HG02571 (cell line): ENCODE measurements around the gene DUSP9.

Experiments
- ATAC-seq: cut with Tn5 transposase; IDR thresholded peaks from one replicate; pipeline ENCODE4 v1.9.1; 2021; ENCODE audit warnings: mild to moderate bottlenecking, moderate library complexity; ENCODE audit not compliant: unreplicated experiment

Gene DUSP9

GRCh38 chrX:153635788-153636668 is 11.0 kb upstream of the DUSP9 start:
- ATAC-seq: no peak

GRCh38 chrX:153636716-153637115 is 10.3 kb upstream of the DUSP9 start:
- no peak for ATAC-seq

GRCh38 chrX:153637121-153638040 is 9.6 kb upstream of the DUSP9 start:
- ATAC-seq: no peak

DNA sequence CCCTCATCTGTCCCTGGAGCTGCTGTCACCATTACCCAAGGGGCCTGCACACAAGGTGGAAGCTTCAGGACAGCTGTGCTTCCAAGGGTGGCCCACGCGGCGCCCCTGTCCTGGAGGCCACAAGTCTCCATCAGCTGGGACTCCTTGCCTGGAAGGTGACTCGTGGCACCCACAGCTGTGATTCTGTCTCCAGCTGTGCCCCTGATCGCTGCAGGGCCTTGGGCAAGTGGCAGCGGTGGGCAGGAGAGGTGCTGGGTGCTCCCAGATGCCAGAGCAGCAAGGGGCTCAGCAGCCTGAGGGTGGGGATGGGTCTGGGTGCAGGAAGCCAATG is 9.0 kb upstream of the DUSP9 start:
- no peak for ATAC-seq

DNA sequence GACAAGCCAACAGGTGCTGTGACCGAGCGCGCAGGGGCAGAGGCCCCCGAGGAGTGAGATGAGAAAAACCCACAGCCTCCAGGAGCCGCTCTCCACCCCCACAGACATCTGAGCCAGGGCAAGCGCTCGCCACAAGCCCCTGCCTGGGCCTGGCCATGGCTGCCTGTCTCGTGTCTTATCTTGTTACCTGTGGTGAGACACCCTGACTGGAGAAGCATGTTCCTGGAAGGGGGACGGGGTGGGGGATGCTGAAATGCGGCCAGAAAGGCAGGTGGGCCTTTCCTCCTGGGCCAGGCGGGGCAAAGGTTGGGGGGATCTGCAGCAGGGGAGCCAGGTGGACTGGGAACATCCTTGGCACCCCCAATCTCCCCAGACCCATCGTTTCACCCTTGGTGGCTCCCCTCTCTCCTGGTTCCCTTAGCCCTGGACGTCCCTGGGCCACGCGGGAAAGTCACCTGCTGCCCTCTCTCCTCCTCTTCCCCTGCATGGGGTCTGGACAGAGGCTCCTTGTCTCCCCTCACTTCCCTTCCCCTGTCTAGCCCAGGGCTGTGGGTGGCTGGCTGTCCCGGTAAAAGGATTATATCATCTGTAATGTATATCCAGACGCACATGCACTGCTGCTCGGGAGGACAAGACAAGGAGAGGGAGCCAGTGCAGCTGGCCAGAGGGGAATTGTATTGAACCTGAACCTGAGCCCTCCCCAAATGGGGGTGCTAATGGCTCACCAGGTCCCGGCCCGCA is 8.4 kb upstream of the DUSP9 start:
- no peak for ATAC-seq

DNA sequence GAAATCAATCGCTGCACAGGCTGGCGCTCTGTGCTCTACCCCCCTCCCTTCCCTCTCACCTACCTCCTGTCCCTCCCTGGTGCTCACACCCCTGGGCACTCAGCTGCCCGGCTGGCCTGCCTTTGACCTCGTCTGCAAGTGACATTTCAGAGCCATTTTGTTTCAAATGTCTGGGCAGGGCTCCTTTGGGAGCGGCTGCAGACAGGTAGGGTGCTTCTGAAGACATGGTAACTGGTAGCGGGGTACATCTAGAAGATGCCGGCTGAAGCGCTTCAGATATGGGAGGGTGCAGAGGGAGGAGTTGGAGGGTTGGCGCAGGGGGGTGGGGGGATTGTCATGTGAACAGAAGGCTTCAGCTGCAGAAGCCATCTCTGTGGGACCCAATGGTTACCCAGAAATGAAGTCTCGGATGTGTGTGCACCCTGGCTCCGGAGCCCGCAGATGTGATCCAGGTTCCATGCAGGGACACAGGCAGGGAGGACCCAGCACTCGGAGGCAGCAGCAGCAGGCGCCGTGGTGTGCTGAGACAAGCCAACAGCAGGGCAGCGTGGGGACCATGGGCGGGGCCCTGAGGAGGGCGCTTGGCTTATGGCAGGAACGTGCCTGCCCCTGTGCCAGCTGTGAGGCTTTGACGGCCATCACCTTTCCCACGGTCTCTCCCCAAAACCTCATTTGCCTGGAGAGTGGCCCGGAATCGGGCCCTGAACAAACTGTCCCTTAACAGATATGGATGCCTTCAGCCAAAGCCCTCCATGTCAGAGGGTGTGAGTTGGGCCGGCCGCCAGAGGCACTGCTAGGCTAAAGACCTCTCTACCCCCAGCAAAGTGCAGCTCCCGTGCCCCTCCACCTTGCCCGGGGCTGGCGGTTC is 7.6 kb upstream of the DUSP9 start:
- ATAC-seq: no peak

GRCh38 chrX:153640045-153640686 is 6.8 kb upstream of the DUSP9 start:
- no peak for ATAC-seq

DNA sequence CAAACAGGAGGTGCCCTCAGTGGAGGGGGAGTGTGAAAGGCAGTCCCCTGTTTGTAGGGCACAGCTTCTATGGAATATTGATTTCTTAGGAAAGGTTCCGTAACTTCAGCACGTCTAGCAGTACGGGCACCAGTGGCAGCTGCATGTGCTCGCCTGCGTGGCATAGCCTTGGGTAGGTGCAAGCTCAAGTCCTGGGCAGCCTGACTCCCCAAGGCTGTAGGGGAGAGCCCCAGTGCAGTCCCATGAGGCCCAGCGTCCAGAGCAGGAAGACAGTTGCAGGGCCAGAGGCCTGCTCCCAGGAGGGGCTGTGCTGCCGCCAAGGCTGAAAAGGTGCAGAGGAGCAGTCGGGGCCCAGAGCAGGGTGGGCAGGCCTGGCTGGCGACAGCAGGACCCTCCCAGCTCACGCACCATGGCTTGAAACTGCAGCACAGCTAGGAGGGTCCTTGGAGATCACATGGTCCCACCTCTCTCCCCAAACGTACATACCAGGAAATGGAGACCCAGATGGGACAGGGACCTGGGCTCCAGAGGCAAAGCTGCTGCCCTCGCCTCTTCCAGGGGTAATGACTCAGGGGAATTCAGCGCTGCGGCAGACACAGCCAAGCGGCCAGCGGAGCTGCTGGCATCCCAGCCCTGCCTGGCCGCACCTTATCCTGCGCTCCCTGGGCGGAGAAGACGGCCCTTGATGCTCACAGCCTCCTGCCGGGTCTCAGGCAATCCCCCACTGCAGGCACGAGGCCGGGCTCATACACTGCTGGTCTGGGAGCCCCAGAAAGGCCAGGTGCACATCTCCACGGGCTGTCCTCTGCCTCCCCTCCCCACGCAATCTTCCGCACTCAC is 6.0 kb upstream of the DUSP9 start:
- ATAC-seq: no peak

DNA sequence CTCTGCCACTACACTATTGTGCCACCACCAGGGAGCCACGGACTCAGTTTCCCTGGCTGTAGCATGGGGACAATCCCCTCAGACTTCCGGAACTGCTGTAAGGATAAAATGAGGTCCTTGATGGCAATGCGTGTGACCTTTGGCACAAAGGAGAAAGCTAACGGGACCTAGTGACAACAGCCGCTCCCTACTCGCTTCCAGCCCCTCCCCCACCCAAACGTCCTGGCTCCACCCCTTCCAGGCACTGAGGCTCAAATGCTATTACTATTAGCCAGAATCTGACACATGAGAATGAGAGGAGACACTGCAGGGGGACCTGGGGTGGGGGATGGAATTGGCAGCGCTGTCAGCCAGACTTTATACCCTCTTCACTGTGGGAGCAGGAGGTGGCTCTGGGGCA is 5.4 kb upstream of the DUSP9 start:
- no peak for ATAC-seq

DNA sequence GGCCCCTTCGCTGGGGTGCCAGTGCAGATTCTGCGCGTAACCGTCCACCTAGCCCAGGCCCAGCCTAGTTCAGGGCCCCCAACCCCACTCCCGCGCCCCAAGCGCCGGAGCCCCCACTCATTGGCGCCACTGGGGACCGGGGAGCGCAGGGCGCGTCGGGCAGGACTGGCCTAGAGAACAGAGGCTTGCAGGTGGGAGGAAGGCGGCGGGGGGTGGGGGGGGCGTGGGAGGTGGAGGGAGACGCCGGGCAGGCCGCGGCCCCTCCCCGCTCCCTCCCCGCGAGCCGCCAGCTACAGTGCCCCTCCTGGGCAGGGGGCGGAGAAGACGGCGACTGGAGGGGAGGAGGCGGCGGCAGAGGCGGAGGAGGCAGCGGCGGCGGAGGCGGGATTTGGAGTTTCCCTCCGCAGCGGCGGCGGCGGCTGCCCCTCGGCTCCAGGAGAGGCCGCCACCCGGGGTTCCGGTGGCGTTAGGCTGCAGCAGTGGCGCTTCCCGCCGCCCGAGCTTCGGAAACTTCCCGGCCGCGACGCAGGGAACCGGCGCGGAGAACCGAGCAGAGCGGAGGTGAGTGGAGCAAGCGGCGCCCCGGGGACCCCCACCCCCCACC is 4.8 kb upstream of the DUSP9 start:
- ATAC-seq: no peak

DNA sequence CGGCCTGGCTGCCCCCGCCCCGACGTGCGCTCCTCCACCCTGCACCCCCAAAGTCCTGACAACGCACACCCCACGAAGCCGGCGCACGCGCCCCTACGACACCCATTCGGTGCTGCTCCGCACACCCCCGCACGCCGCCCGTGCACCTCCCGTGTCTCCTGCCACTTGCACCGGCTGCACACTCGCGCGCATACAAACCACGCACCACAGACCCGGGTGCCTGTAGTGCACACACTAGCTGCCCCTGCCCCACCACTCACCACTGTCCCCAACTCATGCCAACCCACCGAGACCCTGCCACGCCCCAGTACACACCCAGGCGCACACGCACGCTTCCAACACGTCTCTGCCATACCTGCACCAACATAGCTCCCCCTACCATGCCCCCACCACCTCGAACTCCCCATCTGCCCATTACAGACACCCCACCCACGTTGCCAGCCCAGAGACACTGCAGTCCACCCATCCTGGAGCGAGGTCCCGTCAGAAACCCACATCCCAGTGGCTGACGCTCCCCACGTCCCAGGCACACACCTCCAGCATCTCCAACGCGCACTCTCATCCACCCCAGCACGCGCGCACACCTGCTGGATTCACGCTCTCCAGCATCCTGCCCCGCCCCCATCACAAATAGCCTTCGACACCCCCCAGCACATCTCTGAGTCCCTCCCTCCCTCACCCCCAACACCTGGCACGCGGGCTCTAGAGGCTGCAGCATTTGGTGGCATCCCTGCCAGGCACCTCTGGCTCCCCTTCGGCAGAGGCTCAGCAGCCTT is 4.2 kb upstream of the DUSP9 start:
- no peak for ATAC-seq

- ATAC-seq: no peak
Measured at GRCh38 chrX:153643431-153644351, 3.3 kb upstream of the DUSP9 start.

DNA sequence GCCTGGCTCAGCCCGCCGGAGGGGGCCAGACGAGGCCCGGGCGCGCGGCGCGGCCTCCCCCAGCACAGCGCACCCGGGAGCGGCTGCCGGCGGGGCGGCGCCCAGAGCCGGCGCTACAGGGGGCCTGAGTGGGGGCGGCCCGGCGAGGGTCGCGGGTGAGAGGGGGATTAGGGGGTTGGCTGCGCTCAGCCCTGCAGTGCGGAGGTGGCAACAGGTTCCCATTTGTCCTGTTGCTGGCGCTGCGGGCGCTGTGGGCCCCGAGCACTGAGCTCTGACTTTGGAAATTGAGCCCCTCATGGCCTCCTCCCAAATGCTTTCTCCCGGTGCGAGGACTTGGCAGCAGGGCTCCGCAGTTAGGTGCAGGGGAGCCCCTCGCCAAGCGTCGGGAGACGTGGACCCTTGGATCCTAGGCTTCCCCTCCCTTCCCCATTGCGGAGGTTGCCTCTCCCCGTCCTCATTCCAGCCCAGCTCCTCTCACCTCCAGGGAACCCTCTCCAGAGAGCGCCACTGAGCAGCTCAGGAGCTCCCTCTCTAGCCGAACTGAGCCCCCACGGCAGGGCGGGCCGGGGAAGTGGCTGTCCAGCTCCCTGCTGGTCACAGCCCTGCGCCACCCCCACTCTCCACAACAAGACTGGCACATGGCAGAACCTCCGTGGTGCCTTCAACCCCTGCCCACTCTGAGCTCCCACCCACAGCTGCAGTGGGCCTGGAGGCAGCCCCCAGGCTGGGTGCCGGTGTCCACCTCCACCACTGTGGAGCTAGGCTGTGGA is 2.5 kb upstream of the DUSP9 start:
- ATAC-seq: no peak

- ATAC-seq: no peak
Measured at GRCh38 chrX:153645151-153645550, 1.9 kb upstream of the DUSP9 start.

GRCh38 chrX:153645921-153646488 is 998 bp upstream of the DUSP9 start:
- no peak for ATAC-seq
